ENCODE data around the gene C16orf54.
"Not testable (repeated sequence)": the region's sequence is repeated elsewhere in the genome, so short reads cannot be mapped to it uniquely, and the experiment has no call there.

The C16orf54 gene

GRCh38 chr16:29738514-29738913, 7.3 kb downstream of the C16orf54 start:
- no peak for DNase-seq

DNA sequence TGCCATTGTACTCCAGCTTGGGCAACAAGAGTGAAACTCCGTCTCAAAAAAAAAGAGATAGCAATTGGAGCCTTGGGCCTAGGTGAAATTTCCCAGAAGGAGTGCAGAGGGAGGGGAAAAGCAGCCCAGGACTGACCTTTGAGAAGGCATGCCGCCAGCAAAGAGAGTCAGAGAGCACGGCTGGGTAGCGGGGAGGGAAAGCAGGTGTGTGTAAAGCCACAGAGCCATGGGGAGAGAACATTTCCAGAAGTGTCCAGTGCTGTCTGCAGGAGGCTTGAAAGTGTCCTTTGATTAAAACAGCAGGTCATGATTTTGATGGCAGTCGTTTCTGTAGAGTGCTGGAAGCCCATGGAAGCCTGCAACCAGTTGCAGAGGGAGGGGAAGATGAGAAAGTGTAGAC, 8.1 kb downstream of the C16orf54 start:
- DNase-seq = no peak

DNA sequence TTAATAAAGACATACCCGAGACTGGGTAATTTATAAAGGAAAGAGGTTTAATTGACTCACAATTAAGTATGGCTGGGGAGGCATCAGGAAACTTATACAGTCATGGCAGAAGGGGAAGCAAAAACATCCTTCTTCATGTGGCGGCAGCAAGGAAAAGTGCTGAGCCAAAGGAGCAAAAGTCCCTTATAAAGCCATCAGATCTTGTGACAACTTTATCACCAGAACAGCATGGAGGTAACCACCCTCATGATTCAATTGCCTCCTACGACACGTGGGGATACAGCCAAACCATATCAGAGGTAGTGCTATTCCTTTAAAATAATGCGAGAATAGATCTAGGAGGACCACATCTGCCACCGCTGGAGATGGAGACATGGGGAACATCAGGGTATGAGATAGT, 9.0 kb downstream of the C16orf54 start:
- DNase-seq = no peak

- DNase-seq = no peak
Measured at GRCh38 chr16:29736112-29736511, 9.7 kb downstream of the C16orf54 start.

DNA sequence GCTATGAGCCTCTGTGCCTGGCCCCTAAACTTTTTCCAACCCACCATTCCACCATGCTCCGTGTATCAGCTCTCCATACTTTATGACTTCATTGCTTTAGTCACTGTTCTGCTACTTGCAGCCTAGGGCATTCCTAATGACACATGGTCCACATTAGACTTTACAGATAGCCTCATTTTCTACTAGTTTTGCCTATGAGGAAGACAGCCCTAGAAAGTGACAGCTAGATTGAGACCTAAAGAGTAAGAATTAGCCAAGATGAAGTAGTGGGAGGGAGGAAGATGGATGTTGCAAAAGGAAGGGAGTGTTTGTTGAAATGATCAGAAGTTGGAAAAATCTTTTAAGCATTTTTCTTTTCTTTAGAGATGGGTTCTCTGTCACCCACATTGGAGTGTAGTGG, 11.0 kb downstream of the C16orf54 start:
- no peak for DNase-seq

DNA sequence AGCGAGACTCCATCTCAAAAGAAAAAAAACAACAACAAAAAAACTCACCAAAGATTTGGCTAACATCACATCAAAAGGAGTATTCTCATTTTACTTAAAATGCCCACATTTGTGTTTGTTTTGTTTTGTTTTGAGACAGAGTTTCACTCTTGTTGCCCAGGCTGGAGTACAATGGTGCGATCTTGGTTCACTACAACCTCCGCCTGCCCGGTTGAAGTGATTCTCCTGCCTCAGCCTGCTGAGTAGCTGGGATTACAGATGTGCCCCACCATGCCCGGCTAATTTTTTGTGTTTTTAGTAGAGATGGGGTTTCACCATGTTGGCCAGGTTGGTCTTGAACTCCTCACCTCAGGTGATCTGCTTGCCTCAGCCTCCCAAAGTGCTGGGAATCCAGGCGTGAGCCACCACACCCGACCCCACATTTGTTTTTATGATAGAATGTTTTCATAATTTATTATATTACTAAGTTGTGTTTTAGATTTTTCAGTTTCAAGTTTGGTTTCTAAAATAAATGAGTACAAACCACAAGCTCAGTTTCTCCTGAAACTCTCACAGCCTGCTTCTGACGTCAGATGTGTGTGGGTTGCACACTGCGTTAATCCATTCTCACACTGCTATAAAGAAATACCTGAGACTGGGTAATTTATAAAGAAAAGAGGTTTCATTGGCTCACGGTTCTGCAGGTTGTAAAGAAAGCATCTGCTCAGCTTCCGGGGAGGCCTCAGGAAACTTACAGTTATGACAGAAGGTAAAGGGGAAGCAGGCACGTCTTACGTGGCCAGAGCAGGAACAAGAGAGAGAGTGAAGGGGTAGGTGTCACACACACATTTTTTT, 13.8 kb downstream of the C16orf54 start:
- not testable (repeated sequence) for DNase-seq

DNA sequence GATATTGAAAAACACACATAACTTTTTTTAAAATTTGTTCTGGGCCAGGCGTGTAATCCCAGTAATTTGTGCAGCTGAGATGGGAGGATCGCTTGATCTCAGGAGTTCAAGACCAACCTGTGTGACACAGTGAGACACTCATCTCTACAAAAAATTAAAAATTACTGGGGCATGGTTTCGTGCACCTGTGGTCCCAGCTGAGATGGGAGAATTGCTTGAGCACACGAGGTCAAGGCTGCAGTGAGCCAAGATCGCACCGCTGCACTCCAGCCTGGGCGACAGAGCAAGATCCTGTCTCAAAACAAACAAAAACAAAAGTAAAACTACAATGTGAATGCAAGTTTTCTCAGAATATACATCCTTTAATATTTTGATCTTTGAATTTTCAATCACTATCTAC, 15.1 kb downstream of the C16orf54 start:
- DNase-seq = no peak

- no peak for DNase-seq
Measured at GRCh38 chr16:29729116-29729521, 16.7 kb downstream of the C16orf54 start.

GRCh38 chr16:29727452-29727851, 18.3 kb downstream of the C16orf54 start:
- no peak for DNase-seq

DNA sequence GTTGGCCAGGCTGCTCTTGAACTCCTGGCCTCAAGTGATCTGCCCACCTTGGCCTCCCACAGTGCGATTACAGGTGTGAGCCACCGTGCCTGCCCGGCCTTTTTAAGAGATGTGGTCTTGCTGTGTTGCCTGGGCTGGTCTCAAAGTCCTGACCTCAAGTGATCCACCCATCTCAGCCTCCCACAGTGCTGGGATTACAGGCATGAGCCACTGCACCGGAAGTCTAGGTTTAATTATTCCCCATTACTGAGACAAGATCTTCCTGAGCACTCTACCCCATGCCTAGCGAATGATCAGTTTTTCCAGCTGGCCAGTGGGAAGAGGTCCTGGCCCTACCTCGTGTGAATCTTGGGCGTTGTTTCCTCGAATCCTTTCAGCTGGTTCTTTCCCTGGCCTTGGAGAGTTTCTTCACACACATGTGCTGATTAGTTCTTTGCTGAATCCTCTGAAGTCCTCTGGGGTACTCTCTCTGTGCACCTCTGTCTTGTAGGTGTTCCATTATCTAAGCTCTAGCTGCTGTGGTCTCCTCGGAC, 18.9 kb downstream of the C16orf54 start:
- no peak for DNase-seq

DNA sequence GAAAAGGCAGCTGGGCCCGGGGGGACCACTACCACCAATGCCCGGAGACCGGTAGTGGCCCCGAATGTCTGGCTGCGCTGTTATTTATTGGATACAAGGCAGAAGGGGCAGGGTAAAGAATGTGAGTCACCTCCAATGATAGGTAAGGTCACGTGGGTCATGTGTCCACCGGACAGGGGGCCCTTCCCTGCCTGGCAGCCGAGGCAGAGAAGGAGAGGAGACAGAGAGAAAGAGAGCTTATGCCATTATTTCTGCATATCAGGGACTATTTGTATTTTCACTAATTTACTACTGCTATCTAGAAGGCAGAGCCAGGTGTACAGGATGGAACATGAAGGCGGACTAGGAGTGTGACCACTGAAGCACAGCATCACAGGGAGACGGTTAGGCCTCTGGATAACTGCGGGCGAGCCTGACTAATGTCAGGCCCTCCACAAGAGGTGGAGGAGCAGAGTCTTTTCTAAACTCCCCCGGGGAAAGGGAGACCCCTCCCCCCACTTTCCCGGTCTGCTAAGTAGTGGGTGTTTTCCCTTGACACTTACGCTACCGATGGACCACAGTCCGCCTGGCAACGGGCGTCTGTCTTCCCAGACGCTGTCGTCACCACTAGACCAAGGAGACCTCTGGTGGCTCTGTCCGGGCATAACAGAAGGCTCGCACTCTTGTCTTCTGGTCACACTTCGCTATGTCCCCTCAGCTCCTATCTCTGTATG, 24.5 kb downstream of the C16orf54 start:
- peak; percentile 77 for DNase-seq

GRCh38 chr16:29720703-29721102, 25.1 kb downstream of the C16orf54 start:
- peak; percentile 80 for DNase-seq

DNA sequence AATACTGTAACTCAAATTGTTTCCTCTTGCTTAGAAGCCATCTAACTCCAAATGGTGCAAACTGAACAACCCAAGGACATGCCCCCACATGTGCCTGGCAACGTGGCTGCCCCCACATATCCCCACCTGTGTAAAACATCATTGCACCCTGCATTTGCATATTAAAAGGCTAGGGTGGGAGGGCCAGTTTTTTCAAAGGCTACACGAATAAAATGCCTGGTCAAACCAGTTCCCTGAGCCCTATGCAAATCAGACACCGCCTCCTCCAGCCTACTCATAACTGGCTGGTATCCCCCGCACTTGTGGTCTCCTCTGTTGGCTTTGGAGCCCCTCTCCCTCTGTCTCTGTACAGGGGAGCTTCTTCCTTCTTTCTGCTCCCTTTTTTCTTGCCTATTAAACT, 26.7 kb downstream of the C16orf54 start:
- no peak for DNase-seq

DNA sequence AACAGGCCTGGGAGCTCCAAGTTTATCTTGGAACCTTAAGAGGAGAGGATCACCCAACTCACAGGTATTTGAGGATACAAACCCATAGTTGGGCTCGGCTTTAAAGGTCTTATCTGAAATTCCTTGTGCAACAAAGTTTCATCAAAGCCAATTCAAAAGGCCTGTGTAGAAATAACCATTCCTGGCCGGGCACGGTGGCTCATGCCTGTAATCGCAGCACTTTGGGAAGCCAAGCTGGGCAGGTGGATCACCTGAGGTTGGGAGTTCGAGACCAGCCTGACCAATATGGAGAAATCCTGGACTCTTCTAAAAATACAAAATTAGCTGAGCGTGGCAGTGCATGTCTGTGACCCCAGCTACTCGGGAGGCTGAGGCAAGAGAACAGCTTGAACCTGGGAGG, 28.7 kb downstream of the C16orf54 start:
- no peak for DNase-seq

DNA sequence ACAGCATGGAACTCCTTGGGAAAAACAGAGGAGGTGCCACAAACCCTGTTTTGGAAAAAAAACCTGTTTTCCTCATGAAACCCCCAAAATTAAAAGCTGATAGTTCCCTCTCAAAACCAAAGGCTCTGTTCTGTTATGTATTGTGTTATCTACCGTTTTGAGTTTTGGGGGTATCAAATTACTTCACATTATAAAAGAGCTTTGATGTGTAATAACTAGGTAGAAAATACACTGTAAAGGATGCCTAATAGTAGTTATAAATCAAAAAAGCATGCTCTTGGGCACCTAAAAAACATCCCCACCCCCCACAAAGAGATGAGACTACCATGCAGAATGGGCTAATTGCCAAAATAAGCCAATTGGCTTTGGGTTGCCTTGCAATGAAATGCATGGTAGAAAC, 30.8 kb downstream of the C16orf54 start:
- DNase-seq = no peak

- DNase-seq = no peak
Measured at GRCh38 chr16:29714396-29714795, 31.4 kb downstream of the C16orf54 start.

GRCh38 chr16:29712809-29713208, 33.0 kb downstream of the C16orf54 start:
- no peak for DNase-seq

DNA sequence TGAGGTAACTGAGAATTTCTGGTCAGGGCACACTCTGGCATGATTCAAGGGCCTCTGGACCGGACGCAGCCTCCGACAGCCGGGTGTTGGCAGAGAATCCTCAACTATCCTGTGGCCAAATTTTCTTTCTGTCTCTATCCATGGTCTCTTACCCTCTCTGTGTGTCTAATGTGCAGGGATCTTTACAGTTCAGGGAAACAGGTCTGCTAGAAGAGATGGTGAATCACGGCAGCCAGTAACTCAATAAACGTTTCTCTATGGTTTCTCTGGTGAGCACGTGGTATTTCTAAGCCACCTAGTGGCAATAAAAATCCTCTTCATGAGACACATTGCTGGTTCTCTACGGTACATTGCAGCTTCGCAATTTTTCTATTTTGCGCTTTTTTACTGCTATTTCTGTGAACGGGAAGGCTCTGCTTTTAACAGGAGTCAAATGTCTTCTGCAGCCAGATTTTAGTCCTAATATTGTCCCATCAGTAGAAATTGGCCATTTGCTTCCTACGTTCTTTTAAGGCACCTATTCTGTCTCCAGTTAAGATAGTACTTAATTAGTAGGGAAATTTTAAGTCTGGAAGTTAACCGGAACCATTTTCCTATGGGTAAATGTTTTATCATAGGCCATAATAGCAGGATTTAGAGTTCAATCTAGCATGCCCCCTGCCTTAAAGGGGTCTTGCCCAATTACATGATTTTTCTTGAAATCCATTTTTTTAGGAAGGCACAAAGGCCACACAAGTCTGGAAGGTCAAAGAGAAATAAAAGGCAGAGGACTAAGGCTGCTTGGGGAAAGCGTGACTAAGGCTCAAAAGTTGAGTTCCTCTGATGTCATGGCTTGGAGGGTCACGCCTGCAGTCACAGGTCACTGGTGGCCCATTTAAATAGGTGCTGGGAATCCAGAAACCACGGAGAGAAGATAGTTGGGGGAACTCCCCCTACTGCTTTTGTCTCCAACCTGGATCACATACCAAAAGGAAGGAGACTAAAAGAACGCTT, 35.3 kb downstream of the C16orf54 start:
- DNase-seq = peak; percentile 37

GRCh38 chr16:29709657-29710056, 36.1 kb downstream of the C16orf54 start:
- not testable (repeated sequence) for DNase-seq

- no peak for DNase-seq
Measured at GRCh38 chr16:29708917-29709600, 36.7 kb downstream of the C16orf54 start.

- not testable (repeated sequence) for DNase-seq
Measured at GRCh38 chr16:29707160-29707559, 38.6 kb downstream of the C16orf54 start.

GRCh38 chr16:29705030-29705429, 40.8 kb downstream of the C16orf54 start:
- DNase-seq = no peak

Measured in GF-D8 (cell line).